GM12864 (cell line): ENCODE results near the gene PRDM13.
"Not testable (repeated sequence)": the region's sequence is repeated elsewhere in the genome, so short reads cannot be mapped to it uniquely, and the experiment has no call there.

Experiments
- DNase-seq: peaks from one replicate; pipeline ENCODE4 v3.0.0-alpha.2; 2011; ENCODE audit warnings: low read depth
- H3K4me3 ChIP-seq: 2 replicates; pipeline ENCODE4 v1.5.1; 2011; ENCODE audit warnings: mild to moderate bottlenecking, low read depth, low read length, control low read depth
- TF ChIP-seq, protein P1 (sequence below): IDR thresholded peaks from 2 replicates; pipeline ENCODE4 v1.5.1; 2011; ENCODE audit warnings: low read depth, mild to moderate bottlenecking, moderate library complexity, low read length, control low read depth, inconsistent platforms; ENCODE audit errors: missing control alignments

The PRDM13 gene

DNA sequence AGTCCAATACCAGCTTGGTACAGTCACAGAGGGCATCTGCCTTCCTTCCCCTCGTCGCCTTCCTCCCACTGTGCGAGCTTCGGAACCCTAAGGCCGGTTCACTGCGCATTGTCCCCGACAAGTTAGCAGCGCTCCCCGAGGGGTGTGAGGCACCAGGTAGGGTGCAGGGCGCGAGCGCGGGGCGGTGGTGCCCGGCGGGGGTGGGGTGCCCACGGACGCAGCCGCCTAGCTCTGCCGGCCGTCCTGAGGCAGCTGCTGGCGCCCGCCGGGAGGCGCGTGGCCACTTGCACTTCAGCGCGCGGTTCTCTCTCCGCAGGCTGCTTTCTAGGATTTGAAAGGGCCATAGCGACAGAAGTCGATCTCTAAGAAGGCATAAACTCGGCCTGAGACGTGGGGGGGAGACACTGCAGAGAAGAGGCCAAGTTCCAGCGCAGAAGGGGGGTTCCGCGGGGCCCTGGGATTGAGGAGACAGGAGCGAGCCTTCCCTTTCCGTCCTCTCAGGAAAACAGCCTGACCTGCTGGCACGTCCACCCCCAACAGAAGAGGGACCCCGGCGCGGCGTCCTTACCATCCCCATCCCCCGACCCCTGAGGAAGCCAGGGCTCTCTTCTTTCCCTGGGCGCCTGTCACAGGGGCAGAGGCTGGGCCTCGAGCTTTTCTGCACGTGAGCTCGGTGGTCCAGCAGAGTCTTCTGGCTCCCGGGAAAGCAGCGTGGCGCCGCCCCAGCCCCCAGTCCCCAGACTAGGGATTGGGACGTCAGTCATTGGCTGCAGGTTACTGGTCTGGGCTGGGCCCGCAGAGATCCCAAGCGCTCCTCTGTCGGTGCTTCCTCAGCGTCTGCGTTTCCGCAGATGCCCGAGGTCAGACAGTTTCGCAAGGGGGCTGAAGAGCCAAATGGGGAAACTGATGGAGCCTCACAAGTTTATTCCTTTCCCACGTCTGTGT lies 15.6 kb upstream of the PRDM13 start:
- no peak overlapping the region for H3K4me3 ChIP-seq
- TF ChIP-seq, protein P1, sequence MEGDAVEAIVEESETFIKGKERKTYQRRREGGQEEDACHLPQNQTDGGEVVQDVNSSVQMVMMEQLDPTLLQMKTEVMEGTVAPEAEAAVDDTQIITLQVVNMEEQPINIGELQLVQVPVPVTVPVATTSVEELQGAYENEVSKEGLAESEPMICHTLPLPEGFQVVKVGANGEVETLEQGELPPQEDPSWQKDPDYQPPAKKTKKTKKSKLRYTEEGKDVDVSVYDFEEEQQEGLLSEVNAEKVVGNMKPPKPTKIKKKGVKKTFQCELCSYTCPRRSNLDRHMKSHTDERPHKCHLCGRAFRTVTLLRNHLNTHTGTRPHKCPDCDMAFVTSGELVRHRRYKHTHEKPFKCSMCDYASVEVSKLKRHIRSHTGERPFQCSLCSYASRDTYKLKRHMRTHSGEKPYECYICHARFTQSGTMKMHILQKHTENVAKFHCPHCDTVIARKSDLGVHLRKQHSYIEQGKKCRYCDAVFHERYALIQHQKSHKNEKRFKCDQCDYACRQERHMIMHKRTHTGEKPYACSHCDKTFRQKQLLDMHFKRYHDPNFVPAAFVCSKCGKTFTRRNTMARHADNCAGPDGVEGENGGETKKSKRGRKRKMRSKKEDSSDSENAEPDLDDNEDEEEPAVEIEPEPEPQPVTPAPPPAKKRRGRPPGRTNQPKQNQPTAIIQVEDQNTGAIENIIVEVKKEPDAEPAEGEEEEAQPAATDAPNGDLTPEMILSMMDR, result no peak
- no peak for DNase-seq

DNA sequence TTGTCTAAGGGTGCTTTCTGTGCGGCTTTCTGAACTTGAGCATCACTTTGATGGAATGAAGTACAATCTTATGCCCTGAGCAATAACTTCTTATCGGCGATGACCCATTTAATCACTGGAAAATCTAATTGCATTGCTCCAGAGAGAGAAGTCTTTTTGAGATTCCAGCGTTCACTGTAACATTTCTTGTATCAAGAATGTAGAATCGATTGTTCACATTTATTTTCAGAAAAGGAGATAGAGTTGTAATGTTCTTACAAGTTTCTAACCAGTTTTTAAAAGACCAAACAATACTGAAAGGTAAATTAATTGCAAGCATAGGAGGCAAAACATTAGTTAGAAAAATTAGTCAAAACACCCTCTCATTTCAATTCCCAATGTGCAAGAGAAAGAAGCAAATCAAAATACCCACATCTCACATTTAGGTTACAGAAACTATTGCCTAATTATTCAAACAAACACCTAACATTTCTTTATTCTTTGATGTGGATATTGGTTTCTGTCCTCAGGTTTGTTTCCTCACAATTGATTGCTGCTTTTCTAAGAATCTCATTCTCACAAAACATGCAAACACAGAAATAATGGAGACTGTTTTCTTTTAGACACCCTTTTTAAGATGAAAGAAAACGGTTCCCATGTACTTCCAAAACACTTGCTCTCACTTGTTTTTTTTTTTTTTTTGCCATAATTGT lies 14.8 kb upstream of the PRDM13 start:
- H3K4me3 ChIP-seq, result no peak overlapping the region
- no peak for DNase-seq
- TF ChIP-seq, protein P1, result no peak

DNA sequence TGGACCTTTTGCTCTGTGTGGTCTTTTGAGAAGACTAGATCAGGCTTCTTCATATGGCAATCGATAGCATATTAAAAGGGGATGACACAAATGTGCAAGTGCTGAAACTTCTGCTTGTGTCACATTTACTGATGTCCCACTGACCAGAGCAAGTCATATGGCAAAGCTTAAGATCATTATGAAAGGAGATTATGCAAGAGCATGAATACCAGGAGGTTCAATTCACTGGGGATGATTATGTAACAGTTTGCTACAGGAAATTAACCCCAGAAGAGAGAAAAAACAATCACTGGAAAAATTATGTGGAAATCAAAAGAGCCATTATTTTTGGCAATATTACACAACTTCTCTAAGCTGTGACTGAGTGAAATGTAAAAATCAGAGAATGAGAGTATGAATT lies 13.7 kb upstream of the PRDM13 start:
- no peak for DNase-seq
- TF ChIP-seq, protein P1, result no peak
- no peak overlapping the region for H3K4me3 ChIP-seq

DNA sequence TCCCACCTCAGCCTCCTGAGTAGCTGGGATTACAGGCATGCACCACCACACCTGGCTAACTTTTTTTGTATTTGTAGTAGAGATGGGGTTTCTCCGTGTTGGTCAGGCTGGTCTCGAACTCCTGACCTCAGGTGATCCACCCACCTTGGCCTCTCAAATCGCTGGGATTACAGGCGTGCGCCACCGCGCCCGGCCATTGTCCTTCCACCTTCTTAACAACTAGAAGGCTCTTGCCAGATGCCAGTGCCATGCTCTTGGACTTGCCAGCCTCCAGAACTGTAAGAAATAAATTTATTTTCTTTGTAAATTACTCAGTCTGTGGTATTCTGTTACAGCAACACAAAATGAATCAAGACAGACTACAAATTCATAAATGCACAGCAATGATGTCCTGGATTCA lies 11.9 kb upstream of the PRDM13 start:
- DNase-seq, H3K4me3 ChIP-seq: not testable (repeated sequence)

DNA sequence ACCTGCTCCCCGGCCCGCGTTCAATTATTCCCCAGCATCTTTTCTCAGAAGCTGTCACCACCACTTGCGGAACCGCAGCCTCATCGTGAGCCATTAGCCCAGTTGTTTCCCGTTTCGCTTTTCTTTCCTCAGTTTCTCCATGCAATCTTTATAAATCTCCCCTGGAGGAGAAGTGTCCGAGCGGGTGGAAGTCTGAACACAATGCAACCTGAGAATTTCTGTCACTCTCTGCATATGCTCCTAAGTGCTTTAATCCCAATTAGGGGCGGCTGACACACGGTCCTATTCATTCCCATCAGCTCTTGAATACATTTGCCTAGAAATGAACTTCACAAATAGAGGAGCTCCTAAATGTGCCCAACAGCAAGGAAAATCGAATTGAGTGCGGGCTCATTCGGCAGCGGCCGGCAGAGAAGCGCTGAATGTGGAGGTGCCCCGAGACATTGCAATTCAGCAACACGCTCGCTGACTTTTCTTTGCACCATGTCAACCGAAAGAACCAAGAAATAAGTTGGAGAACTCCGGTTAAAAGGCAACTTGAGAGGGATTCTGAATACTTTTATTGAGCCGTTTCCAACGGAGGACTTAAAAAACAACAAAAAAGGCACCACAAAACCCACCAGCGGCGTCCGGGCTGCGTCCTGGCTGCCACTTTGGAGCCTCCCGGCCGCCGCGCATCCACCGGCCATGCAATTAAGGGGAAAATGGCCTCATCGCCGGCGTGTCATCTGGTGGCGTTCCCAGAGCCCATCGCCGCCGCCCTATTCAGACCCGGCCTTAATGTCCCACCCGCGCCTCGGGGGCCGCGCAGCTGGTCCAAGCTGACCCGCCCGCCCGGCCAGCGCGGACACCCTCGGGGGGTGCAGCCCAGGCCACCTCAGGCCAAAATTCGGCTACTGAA lies 3.9 kb upstream of the PRDM13 start:
- peak overlapping the region; percentile 3; the same call in 1 of the 2 replicates for H3K4me3 ChIP-seq
- TF ChIP-seq, protein P1, result no peak
- no peak for DNase-seq

DNA sequence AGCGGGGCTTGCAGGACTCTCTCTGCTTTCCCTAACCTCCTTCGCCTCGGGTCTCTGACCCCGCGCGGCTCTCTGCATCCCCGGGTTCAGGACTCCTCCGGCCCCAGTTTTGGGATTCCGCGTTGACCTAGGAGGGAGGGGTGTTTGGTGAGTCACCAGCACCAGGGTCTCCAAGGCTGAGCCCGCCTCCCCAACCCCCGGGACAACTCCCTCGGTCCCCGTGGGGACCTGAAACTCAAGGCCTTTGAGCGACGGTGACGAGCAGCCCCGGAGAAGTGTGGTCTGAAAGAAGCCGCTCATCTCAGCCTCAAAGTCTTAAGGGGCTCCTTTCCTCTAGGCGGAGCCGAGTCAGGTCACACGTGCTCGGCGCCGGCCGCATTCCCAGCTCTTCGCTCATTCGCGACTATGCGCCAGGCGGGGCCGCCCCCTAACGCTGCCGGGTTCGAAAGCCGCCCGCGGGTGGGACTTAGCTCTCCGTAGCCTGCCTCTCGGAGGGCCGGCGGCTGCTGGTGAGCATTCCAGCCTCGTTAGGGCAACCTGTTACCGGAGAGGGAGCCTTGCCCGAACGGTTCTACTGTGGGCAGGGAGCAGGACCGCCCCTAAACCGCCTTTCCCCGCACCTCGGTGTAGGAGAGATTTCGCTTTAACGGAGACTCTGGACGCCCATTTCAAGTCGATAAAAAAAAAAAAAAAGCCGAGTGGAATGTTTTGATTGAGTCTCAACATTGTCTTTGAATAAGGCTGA lies 3.0 kb upstream of the PRDM13 start:
- TF ChIP-seq, protein P1, result no peak
- DNase-seq, result no peak
- peak overlapping the region; percentile 23 for H3K4me3 ChIP-seq
